ENCODE measurements around the gene LMO7. TPM values are rescaled to one million over a fixed set of nuclear protein-coding genes. Genes with fewer than 3 reads are reported as not detected.
"Not testable (repeated sequence)": the region's sequence is repeated elsewhere in the genome, so short reads cannot be mapped to it uniquely, and the experiment has no call there.

The LMO7 gene
- total RNA-seq, 1 donor from 2014 or later, result 12.3 TPM

DNA sequence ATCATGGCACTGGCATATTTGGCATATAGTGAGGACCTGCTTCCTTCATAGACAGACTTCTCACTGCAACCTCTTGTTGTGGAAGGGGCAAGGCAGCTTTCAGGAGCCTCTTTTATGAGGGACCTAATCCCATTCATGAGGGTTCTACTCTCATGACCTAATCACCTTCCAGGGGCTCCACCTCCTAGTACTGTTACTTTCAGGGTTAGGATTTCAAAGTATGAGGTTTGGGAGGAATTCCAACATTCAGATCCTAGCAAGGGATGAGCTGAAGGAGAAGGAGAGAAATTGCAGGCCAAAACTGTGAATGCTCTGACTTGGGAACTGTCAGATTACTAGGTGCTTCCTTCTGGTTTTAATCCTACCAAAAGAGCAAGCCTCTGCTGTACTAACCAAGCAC is 87.8 kb downstream of the LMO7 start:
- no peak overlapping the region for H3K4me3 ChIP-seq (ENCODE audit: low read depth, low read length)
- H3K36me3 ChIP-seq (ENCODE audit: control insufficient read depth, insufficient read depth, low read length), result no peaks in the 10 kb centered on the region
- TF ChIP-seq, protein P1, sequence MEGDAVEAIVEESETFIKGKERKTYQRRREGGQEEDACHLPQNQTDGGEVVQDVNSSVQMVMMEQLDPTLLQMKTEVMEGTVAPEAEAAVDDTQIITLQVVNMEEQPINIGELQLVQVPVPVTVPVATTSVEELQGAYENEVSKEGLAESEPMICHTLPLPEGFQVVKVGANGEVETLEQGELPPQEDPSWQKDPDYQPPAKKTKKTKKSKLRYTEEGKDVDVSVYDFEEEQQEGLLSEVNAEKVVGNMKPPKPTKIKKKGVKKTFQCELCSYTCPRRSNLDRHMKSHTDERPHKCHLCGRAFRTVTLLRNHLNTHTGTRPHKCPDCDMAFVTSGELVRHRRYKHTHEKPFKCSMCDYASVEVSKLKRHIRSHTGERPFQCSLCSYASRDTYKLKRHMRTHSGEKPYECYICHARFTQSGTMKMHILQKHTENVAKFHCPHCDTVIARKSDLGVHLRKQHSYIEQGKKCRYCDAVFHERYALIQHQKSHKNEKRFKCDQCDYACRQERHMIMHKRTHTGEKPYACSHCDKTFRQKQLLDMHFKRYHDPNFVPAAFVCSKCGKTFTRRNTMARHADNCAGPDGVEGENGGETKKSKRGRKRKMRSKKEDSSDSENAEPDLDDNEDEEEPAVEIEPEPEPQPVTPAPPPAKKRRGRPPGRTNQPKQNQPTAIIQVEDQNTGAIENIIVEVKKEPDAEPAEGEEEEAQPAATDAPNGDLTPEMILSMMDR (IDR thresholded peaks at IDR 0.05; ENCODE audit: insufficient read depth, low read length, poor library complexity, severe bottlenecking), result no peak
- no peak for DNase-seq (ENCODE audit: low read depth)
- no peaks in the 10 kb centered on the region for H3K27me3 ChIP-seq (ENCODE audit: control insufficient read depth, insufficient read depth, low read length)

DNA sequence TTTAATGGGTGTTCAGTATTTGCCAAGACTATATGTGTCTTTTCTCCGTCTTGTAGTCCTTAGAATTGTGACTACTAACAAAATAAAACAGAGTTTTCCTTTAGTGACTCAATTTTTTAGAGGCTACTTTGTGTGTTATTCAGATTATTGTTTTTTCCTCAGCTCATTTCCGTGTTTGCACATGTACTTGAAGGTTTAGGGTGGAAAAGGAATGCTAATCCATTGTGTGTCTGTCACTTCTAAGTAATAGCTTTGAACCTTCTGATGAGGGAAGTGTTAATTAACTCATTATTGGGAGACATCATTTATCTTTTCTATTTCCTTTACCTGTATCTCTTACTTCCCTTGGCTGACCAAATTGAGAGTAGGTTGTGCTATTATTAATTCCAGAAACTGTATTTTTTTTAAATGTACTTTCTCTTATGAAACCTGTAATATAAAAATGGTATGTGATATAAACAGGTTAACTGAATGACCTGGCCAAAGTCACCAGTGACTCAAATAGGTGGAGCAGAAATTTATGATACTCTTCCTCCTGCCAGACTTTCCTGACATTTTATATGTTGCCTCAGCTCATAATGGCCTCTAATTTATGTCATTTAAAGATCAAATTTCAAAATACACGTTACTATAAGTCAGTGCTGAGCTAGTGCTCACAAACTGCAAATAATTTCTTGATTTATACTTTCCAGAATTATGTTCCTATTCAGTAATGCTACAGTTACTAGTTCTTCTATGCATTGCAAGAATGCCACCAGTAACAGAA is 88.8 kb downstream of the LMO7 start:
- H3K36me3 ChIP-seq (ENCODE audit: control insufficient read depth, insufficient read depth, low read length), result no peaks in the 10 kb centered on the region
- TF ChIP-seq, protein P1 (IDR thresholded peaks at IDR 0.05; ENCODE audit: insufficient read depth, low read length, poor library complexity, severe bottlenecking), result no peak
- DNase-seq (ENCODE audit: low read depth), result no peak
- H3K4me3 ChIP-seq (ENCODE audit: low read depth, low read length), result no peak overlapping the region
- no peaks in the 10 kb centered on the region for H3K27me3 ChIP-seq (ENCODE audit: control insufficient read depth, insufficient read depth, low read length)

DNA sequence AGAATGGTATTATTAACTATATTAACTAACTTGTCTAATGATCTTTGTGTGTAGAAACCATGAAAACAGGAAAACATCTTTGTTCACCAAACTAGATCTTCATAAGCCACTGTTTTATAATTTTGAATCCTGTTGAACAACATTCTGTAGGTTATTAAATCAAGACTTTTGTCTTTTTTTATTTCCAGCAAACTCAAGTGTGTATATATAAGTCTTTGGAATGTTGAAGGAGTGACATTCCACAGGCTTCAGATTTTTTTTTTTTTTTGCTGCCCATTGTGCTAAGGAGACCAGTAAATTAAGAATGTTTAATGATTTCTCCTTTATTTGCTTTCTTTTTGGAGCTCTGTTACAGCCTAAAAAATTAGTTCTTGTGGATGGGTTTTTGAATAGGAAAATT is 89.6 kb downstream of the LMO7 start:
- no peak for DNase-seq (ENCODE audit: low read depth)
- H3K27me3 ChIP-seq (ENCODE audit: control insufficient read depth, insufficient read depth, low read length), result no peaks in the 10 kb centered on the region
- no peaks in the 10 kb centered on the region for H3K36me3 ChIP-seq (ENCODE audit: control insufficient read depth, insufficient read depth, low read length)
- TF ChIP-seq, protein P1 (IDR thresholded peaks at IDR 0.05; ENCODE audit: insufficient read depth, low read length, poor library complexity, severe bottlenecking), result no peak
- no peak overlapping the region for H3K4me3 ChIP-seq (ENCODE audit: low read depth, low read length)

DNA sequence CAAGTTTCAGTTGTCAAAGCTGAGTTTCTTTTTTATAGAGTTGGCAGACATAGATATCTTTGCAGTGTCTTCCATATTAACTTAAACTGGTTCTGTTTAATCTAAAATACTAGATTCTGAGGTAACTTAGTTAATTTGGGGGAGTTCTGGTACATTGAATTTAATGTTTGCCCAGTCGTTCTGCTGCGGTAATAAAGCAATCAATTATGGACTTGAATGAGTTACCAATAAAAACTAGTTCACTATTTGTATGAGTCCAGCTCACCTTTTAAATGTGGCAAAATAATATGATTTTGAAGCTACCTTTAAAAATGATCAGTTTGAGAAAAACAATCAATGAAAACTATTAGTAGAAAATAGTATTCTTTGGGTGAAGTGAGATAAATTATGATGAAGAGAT is 90.2 kb downstream of the LMO7 start:
- H3K4me3 ChIP-seq (ENCODE audit: low read depth, low read length), result no peak overlapping the region
- DNase-seq (ENCODE audit: low read depth), result no peak
- H3K27me3 ChIP-seq (ENCODE audit: control insufficient read depth, insufficient read depth, low read length), result no peaks in the 10 kb centered on the region
- H3K36me3 ChIP-seq (ENCODE audit: control insufficient read depth, insufficient read depth, low read length), result no peaks in the 10 kb centered on the region
- TF ChIP-seq, protein P1 (IDR thresholded peaks at IDR 0.05; ENCODE audit: insufficient read depth, low read length, poor library complexity, severe bottlenecking), result no peak

DNA sequence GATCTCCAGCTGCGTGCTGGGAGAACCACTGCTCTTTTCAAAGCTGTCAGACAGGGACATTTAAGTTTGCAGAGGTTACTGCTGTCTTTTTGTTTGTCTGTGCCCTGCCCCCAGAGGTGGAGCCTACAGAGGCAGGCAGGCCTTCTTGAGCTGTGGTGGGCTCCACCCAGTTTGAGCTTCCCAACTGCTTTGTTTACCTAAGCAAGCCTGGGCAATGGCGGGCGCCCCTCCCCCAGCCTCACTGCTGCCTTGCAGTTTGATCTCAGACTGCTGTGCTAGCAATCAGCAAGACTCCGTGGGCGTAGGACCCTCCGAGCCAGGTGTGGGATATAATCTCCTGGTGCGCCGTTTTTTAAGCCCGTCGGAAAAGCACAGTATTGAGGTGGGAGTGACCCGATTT is 97.0 kb downstream of the LMO7 start:
- not testable (repeated sequence) for H3K4me3 ChIP-seq (ENCODE audit: low read depth, low read length); DNase-seq (ENCODE audit: low read depth); H3K36me3 ChIP-seq (ENCODE audit: control insufficient read depth, insufficient read depth, low read length); H3K27me3 ChIP-seq (ENCODE audit: control insufficient read depth, insufficient read depth, low read length)

DNA sequence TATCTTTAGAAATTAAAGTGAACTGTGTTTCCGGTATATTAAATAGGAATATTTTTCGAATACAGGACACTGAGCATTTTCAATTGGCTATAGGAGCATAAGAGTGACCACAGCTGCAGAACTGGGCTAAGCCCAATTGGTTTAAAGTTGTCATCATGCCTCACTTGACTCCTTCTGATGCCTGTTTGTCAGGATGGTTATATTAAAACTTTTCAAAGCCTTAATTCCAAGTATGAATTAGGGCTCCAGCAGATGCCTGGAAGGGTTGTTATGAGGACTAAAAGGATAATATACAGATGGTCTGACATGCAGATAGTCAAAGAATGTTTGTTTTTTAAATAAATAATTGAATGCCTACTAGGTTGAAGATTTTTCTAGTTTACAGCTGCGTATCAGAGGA is 100.0 kb downstream of the LMO7 start:
- Histone ChIP-seq H3K4me3 (ENCODE audit: low read depth, low read length) (no peak overlapping the region), H3K36me3 (ENCODE audit: control insufficient read depth, insufficient read depth, low read length) (no peaks in the 10 kb centered on the region), H3K27me3 (ENCODE audit: control insufficient read depth, insufficient read depth, low read length) (no peaks in the 10 kb centered on the region)
- TF ChIP-seq, protein P1 (IDR thresholded peaks at IDR 0.05; ENCODE audit: insufficient read depth, low read length, poor library complexity, severe bottlenecking), result no peak
- no peak for DNase-seq (ENCODE audit: low read depth)

Measured in kidney epithelial cell (primary cell).